Stimulated activated CD4-positive, alpha-beta T cell treated with anti-CD3 and anti-CD28 coated beads, Interleukin-4, amount 100 ng/mL, for 4 hours (primary cell): Measurements from ENCODE around the gene PRR5.

ENCODE experiments used
- DNase-seq, 2 experiments: peaks; one replicate each; pipeline ENCODE4 v3.0.0-alpha.2; 2020

PRR5 gene

DNA sequence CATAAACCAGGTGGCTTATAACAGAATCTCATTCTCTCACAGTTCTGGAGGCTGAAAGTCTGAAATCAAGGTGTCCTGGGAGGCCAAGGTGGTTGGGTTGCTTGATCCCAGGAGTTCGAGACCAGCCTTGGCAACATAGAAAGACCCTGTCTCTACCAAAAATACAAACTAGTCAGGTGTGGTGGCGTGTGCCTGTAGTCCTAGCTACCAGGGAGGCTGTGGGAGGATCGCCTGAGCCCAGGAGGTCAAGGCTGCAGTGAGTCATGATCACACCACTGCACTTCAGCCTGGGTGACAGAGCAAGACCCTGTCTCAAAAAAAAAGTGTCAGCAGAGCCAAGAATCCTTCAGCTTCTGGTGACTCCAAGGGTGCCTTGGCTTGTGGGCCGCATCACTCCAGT lies 8.9 kb upstream of the PRR5 start:
- DNase-seq, result no peak

DNA sequence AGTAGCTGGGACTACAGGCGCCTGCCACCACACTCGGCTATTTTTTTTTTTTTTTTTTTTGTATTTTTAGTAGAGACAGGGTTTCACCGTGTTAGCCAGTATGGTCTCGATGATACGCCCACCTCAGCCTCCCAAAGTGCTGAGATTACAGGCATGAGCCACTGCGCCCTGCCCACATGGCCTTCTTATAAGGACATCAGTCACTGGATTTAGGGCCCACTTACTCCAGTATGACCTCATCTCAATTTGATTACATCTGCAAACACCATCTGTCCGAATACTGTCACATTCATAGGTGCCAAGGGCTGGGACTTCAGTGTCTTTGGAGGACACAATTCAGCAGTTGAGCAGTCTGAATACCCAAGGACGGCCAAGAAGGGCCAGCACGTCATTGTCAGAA lies 8.2 kb upstream of the PRR5 start:
- no peak for DNase-seq

DNA sequence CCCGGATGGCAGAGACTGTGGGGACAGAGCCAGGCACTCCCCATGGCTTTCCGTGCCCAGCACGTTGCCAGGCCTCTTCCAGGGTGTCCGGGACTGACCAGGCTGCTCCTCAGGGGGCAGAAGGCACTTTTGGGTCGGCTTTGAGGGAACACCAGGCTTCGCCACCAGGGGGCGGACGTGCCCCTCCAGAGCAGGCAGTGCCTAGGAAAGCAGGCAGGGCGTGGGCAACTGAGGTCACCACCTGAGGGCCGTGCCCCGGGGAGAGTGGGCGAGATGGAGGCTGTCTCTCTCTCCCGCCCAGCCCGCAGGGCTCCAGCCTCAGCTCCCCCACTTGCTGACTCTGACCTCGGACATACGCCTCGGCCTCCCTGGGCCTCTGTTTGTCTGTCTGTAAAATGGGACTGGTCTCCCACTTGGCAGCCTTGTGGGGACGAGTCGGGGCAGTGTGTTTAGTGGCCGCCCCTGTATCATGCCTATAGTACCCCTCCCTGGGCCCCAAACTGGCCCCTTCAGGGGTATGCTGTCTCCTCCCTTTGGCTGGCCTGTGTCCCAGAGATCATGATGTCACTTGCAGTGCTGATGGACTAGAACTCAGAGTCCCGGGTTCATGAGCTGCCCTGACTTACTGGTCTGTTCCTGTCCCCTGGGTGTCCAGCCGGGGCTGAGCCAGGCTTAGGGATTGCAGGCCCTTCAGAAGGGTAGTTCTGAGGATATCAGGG lies 4.4 kb upstream of the PRR5 start:
- DNase-seq, result peak; percentile 79 to 84

DNA sequence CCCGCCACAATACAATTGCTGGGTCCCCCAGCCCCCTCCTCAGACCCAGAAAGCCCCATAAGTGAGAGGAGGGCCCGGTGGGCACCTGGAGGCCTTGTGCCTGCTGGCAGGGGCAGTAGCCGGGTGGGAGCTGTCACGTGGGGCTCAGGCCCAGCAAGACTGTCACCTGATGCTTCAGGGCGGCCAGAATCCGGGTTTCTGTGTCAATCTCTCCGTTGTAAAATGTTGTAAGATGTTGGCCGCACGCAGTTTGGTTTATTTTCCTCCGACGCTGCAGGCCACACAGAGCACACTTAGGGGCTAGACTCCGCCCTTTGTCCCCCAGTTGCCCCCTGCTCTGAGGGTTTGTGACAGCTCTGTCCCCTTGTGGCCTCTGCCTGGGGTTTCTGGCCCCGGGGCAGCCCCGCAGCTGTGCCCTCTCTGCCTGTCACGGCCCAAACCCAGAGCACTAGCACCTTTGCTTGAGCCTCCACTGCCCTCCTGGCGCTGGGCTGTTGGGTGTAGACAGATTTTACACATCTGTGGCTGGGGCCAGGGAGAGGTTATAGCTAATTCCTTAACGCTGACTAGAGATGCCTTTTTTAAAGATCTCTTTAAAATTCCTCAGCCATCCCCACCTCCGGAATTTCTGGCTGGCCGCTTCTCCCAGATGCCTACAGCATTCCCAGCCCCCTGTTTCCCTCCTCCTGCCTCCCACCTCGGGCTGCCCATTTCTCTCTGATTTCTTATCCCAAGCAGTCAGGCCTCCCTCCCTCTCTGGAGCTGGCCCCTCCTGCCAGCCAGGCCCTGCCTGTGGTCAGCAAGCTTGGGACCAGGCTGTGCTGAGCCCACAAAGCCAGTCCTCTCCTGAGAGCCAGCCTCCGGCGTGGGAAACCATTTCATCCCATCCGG lies 3.2 kb upstream of the PRR5 start:
- DNase-seq, result no peak

DNA sequence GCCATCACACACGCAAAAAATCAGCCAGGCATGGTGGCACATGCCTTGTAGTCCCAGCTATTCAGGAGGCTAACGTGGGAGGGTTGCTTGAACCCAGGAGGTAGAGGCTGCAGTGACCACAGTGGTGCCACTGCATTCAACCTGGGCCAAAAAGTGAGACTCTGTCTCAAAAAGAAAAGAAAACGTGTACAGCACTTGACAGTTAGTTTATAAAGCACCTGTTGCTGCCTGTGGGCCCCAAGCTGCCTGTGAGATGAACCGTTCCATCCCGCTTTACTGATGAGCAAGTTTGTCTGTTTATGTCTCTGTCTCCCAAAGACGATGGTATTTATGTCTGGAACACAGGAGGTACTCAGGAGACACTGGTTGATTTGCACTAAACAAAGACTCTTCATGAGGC lies 1.5 kb upstream of the PRR5 start:
- no peak for DNase-seq

DNA sequence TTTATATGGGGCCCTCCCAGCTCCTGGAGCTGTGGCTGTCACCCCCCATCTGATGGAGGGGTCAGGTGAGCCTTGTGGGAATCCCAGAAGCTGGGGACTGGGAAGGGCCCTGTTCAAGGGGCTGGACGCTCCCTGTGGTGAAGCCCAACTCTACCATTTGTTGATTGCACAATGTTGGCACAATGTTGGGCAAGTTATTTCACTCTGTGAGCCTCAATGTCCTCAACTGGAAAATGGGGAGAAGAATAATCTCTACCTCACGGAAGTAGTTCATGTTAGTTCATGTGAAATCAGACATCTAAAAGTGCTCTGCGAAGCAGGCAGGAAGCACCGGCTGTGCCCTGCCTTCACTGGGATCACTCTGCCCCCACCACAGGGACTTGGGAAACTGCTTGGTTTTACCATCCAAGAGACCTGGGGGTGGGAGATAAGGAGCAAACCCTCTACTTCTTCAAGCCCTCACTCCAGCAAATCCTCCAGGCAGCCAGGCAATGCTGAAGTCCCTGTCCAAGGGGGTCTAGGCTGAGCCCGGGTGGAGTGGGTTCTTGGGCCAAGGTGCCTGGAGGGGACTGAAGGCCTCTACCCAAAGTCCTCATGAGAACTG lies 715 bp upstream of the PRR5 start:
- DNase-seq, result no peak

DNA sequence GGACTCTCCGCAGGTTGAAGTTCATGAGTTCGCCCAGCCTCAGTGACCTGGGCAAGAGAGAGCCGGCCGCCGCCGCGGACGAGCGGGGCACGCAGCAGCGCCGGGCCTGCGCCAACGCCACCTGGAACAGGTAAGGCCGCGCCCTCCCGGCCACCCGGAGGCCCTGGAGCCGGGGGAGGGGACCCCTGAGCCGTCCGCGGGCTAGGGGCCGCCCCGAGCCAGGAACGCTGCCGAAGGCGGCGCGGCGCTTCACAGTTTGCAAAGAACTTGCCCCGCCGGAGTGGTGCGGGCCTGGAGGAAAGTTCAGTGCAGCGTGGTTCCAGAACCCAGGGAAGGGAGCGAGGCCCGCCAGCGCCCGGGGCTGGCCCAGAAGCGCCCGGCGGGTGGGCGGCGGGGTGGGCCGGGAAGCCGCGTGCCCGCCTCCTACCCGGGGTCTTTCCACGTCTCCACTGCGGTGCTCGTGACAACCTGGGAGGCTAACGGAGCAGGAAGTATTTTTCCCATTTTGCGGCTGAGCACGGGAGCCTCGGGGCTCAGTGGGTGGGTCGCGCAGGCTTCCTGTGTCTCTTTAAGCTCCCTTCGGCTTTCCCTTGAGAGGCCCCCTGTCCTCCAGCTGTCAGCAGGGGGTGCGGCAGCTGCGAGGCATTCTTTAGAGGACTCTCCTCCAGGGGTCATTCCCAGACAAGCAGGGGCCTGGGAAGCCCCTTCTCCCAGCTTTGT lies 635 bp downstream of the PRR5 start:
- DNase-seq, result peak; percentile 28 to 35

DNA sequence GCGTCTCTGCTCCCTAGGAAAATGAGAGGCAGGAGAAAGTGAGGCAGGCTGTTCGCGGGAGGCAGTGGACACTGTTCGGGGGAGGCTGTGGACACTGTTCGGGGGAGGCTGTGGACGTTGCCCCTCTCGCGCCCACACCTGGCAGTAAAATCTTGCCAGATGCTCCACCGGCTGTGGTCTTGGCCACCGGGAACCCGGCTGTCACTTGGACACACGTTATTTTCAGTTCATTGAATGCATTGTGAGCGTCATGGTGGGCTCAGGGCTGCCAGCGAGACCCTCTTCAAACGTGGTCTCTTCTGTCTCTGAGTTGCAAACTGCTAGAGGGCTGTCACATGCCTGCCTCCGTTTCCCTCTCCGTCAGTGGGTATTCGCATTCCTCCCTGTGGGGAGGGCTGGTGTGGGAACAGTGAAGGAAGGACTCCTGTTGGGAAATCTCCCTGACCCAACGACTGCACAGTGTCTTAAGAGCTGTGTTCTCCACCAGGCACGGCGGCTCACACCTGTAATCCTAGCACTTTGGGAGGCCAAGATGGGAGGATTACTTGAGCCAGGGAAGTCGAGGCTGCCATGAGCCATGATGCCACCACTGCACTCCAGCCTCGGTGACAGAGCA lies 1.4 kb downstream of the PRR5 start:
- DNase-seq, result no peak

DNA sequence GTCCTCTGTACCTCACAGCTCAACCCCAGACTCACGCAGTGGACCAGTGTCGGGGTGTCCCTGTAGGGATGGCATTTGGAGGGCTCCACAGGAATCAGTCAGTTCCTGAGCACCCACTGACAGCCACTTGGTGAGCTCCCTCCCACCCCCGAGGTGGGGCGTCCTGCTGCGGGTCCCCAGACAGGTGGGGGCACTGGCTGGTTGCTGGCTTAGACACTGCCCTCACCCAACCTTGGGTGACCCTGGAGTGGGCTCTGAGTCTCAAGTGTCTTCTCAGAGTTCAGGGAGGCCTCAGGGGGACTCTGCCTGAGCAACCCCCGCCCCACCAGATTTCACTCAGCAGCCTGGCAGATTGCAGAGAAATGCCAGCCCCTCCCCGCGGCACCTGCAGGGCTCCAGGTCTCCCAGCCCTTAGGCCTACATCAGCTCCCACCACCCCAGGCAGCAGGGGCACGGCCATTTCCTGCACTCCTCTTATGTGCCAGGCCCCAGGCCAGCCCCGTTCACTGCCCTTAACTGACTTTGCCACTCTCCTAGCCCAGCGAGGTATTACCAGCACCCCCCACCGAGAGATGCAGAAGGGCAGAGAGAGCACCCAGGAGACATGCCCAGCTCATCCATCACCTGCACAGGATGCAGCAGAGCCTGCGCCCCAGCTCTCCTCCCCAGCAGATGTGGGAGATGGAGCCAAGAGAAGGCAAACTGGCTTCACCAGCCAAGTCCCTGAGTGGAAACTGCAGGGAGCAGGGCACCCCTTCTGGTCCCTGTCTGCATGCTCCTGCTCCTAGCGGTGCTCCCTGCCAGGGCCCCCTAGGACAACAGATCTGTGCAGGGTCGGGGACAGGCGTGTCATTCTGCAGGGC lies 2.4 kb downstream of the PRR5 start:
- DNase-seq, result no peak

DNA sequence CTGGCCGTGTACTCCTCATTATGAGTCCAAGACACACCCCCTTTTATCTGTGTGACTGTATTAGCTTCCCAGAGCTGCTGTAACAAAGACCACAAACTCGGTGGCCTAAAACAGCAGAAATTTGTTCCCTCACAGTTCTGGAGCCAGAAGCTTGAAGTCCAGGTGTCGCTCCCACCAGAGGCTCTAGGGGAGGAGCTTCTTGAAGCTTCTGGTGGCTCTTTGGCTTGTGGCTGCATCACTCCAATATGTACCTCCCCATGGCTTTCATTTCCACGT lies 3.0 kb downstream of the PRR5 start:
- no peak for DNase-seq

DNA sequence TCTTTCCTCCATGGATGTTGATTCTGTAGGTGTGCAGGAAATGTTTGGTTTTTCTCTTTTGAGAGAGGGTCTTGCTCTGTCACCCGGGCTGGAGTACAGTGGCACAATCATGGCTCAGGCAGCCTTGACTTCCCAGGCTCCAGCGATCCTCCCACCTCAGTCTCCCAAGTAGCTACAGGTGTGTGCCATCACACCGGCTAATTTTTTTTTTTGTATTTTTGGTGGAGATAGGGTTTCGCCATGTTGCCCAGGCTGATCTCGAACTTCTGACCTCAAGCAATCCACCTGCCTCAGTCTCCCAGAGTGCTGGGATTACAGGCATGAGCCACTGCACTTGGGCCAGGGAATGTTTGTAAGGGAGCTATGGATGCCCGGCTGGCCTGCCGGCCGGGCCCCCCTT lies 4.5 kb downstream of the PRR5 start:
- DNase-seq, result no peak

DNA sequence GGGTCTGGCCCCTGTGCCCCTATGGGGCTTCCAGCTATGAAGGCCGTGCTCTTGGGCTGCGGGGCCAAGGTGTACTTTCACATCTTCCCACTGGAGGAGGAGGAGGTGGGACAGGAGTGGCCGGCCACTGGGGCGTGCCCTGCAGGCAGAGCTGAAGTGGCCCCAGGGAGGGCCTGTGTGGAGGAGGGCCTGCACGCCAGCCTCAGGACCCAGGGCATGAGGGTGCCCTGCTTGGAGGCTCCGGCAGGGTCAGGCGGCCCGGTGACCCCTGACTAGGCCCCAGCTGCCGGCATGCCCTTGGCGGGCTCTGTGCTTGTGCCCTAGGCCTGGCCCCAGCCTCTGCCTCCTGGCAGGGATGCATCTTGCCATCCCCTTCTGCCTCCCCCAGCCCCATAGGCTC lies 5.2 kb downstream of the PRR5 start:
- no peak for DNase-seq

DNA sequence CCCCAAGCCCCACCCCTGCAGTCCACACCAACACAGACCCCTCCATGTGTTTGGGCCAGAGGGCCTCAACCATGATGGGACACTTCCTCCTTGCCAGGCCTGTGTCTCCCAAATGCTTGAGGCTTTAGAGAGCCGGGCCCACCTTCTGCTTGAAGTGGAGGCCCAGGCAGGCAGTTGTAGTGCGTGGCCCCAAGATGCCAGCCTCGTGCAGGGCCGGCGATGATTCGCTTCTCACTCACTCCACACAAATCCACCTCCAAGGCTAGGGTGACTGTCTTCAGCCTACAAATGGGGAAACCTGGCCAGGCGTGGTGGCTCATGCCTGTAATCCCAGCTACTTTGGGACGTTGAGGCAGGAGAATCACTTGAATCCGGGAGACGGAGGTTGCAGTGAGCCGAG lies 5.7 kb downstream of the PRR5 start:
- DNase-seq, result no peak

DNA sequence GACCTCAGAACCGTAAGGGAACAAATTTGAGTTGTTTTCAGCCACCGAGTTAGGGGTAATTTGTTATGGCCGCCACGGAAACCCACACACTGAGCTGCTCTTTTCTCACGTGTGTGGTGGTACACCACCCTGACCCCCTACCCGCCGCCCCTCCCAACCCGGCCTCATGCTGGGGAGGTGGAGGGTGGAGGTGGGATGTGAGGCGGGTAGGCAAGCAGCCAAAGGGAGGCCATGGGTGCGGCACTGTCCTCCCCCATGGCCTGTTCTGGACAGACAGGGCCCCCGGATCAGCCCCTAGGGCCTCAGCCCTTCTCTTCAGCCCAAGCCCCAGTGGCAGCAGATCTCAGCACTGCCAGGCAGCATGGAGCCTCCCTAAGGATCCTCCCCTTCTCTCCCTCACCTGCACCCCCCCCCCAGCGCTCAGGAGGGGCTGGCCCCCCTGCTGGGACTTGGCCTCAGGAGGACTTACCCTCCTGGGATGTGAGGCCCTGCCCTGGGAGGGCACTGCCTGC lies 7.9 kb downstream of the PRR5 start:
- DNase-seq, result no peak

DNA sequence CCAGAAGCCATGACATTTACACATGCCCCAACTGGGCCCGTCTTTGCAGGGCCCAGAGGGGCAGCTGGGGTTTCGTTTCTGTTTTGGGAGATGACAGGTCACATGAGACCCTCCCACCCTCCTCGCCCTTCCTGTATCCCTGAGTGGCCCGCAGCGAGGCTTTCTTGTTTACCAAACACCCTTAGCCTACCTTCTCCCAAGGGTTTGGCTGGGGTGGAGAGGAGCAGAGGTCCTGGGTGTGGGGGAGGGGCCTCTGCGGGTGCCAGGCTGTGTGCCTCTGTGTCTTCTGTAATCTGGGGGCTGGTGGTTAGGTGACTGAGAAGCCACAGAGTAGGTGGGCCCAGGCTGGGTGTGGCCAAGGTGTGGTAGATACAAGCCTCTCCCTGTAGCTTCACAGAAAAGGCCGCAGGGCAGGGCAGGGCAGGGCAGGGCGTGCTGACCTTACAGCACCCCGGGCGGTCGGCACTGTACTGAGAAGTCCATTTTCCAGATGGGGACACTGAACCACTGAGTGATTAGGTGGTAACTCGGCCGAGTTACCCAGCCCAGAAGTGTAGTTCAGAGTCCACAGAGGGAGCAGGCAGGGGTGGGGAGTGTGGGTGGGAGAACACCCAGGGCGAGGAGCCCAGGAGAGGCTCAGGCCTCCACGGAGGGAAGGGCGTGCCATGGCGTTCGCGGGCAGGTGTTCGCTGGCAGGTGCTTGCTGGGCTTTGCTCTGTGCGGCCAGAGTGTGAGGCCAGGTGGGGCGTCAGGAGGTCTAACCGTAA lies 8.7 kb downstream of the PRR5 start:
- DNase-seq, result no peak

DNA sequence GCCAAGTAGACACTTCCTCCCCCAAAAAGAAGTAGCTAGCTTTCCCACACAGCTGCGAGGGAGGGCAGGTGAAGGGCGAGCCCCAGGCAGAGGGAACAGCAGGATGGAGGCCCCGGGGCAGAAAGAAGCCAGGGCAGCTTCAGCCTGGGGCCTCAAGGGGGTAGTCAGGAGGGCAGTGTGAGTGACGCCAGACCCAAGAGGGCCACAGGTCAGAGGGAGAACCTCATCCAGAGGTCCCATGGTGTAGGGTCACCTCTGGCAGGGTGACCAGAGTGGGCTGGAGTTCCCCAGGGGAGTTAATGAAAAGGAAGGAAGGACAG lies 9.2 kb downstream of the PRR5 start:
- no peak for DNase-seq

DNA sequence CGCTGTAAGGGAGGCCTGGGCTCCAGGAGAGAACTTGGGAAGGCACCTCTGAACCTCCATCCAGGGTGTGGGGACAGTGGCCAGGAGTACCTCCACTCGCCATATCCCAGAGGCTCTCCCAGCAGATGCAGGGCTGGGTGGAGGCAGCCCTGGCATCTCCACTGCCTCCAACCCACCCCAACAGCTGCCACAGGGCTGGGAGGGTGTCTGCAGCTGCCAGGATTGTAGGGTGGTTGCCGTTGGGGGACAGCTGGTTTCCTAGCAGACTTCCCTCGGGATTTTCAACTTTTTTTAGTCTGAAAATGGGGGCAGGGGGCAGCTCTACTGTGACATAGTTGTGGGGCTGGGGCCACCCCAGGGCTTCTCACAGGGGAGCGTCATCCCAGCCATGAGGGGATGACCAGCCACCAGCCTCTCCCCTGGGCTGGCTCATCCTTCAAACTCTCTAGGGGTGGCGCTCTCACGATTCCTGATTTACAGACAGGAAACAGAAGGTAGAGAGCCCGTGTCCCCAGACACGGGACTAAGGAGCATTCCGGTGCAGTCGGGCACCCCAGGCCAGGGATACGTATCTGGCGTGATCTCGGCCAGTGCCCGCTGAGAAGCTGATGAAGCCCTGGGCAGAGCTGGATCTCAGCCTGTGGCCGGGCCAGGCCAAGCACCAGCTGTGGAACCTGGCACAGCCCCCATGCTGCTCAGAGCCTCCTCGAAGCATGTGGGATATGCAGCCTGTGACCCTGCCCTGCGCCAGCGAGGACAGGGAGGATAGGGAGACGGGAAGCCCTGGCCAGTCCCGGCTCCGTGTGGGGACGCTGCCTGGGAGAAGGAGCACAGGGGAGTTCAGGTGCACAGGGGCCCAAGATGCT lies 9.9 kb downstream of the PRR5 start:
- DNase-seq, result no peak

DNA sequence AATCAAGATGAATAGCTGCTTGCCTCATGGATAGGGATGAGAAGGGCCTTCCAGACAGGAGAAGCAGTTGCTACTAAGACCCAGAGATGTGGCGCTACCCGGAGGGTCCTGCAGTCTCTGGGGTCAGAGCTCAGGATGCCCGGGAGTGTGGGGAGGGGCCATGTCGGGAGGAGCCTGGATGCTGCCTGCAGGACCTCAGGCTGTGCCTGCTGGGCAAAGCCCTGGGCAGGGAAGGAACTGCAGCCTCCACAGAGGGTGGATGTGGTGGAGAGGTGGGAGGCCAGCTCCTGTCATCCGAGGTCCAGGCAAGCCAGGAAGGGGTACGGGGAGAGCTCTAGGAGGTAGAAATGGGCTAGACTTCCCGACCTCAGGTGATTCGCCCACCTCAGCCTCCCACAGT lies 11.0 kb downstream of the PRR5 start:
- no peak for DNase-seq

DNA sequence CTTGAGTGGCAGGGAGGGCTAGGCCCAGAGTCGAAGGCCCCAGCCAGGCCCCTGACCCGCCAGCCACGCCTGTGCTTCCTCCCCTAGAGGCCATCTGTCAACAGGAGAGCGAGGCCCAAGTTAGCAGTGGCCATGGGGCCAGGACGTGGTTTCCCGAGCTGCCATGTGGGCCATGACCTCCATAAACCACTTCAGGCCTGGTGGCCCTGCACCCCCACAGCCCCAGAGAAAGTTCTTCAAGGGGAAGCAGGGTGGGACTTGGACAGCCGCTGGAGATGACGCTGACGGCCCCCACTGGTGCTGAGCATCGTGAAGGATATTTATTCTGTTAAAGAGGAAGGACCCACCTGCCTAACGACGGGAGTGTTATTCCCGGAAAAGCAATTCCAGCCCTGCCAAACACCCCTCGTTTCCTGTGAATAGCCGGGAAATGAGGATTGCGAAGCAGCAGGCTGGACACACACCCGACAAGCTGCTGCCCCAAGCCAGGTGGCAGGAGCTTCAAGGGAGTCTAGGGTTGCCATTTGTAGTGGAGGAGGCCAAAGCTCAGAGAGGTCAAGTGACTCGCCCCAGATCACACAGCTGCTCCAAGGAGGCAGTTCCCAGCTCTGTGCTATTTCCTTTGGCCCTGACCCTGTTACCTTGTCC lies 12.8 kb downstream of the PRR5 start:
- no peak for DNase-seq

DNA sequence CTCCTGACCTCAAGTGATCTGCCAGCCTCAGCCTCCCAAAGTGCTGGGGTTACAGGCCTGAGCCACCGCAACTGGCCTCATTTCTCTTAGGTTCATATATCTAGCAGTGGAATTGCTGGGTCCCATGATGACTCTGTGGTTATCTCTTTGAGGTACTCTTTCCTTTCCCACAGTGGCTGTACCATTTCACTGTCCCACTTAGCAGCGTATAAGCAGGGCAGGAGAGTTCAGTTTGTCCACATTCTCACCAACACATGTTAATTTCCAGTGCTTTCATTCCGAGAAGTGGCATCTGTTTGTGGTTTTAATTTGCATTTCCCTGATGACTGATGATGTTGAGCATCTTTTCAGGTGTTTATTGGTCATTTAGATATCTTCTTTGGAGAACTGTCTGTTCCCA lies 16.4 kb downstream of the PRR5 start:
- DNase-seq, result no peak
